ENCODE results near the gene NDUFS8. TPM values are rescaled to one million over a fixed set of nuclear protein-coding genes. Genes with fewer than 3 reads are reported as not detected.

Gene NDUFS8
- total RNA-seq, 3 donors from 2014 or later (not counting 1 experiment from before 2014, with no cell fraction given), result 84.5 to 95.2 (median 90.7) TPM

GRCh38 chr11:68024508-68024907, 6.0 kb upstream of the NDUFS8 start:
- Histone ChIP-seq H3K27ac (ENCODE audit: low read length) (no peak overlapping the region), H3K4me1 (ENCODE audit: control insufficient read depth, insufficient read depth, low read length) (peaks cover 29% of the 10 kb centered on the region), H3K27me3 (ENCODE audit: control insufficient read depth, insufficient read depth, low read length) (no peaks in the 10 kb centered on the region), H3K4me3 (ENCODE audit: low read length) (no peak overlapping the region), H3K36me3 (ENCODE audit: control insufficient read depth, insufficient read depth, low read length) (no peaks in the 10 kb centered on the region), H3K9me3 (ENCODE audit: control insufficient read depth, insufficient read depth, low read length) (no peaks in the 10 kb centered on the region)
- no peaks in the 10 kb centered on the region for H3K27me3 Mint-ChIP-seq (ENCODE audit: low read depth in 2 of 2)
- intact Hi-C loops (cut with micrococcal nuclease), result no loop called here
- WGBS (ENCODE audit: insufficient coverage), result 97% methylated on average over 5 of the region's 5 CpGs
- TF ChIP-seq CTCF (IDR thresholded peaks at IDR 0.05), result no peak
- no peak overlapping the region for H3K4me3 Mint-ChIP-seq
- no peaks in the 10 kb centered on the region for H3K9me3 Mint-ChIP-seq
- no peaks in the 10 kb centered on the region for H3K36me3 Mint-ChIP-seq
- peaks cover 0 to 26% of the 10 kb centered on the region in 2 donors for H3K4me1 Mint-ChIP-seq
- ATAC-seq (no peak), DNase-seq (no peak)
- H3K27ac Mint-ChIP-seq, result no peak overlapping the region

- H3K36me3 Mint-ChIP-seq, result no peaks in the 10 kb centered on the region
Measured at GRCh38 chr11:68025047-68025446, 5.4 kb upstream of the NDUFS8 start.

GRCh38 chr11:68026391-68027105, 3.9 kb upstream of the NDUFS8 start:
- ATAC-seq (no peak), DNase-seq (no peak)
- intact Hi-C loops (cut with micrococcal nuclease), result no loop called here
- H3K4me3 ChIP-seq (ENCODE audit: low read length), result no peak overlapping the region
- Mint-ChIP-seq H3K9me3 (no peaks in the 10 kb centered on the region), H3K27ac (peak overlapping the region in 1 of 2 donors; percentile 58), H3K4me3 (no peak overlapping the region), H3K36me3 (no peaks in the 10 kb centered on the region), H3K27me3 (ENCODE audit: low read depth in 2 of 2) (no peaks in the 10 kb centered on the region), H3K4me1 (peaks cover 14 to 45% of the 10 kb centered on the region in 2 donors)
- no peak for TF ChIP-seq CTCF (IDR thresholded peaks at IDR 0.05)
- H3K4me1 ChIP-seq (ENCODE audit: control insufficient read depth, insufficient read depth, low read length), result peaks cover 44% of the 10 kb centered on the region
- H3K27me3 ChIP-seq (ENCODE audit: control insufficient read depth, insufficient read depth, low read length), result no peaks in the 10 kb centered on the region
- H3K9me3 ChIP-seq (ENCODE audit: control insufficient read depth, insufficient read depth, low read length), result no peaks in the 10 kb centered on the region
- no peaks in the 10 kb centered on the region for H3K36me3 ChIP-seq (ENCODE audit: control insufficient read depth, insufficient read depth, low read length)
- H3K27ac ChIP-seq (ENCODE audit: low read length), result no peak overlapping the region
- 72% methylated on average over 18 of the region's 18 CpGs for WGBS (ENCODE audit: insufficient coverage)

More at GRCh38 chr11:68025047-68025446, 5.4 kb upstream of the NDUFS8 start:
- H3K4me1 ChIP-seq (ENCODE audit: control insufficient read depth, insufficient read depth, low read length), result peaks cover 34% of the 10 kb centered on the region
- DNase-seq (peak in 1 of 2 donors; percentile 45), ATAC-seq (peak; percentile 45 to 48 (median 48))
- no peaks in the 10 kb centered on the region for H3K27me3 Mint-ChIP-seq (ENCODE audit: low read depth in 2 of 2)
- TF ChIP-seq CTCF (IDR thresholded peaks at IDR 0.05), result no peak
- H3K9me3 Mint-ChIP-seq, result no peaks in the 10 kb centered on the region
- WGBS (ENCODE audit: insufficient coverage), result 55% methylated on average over 5 of the region's 5 CpGs
- H3K9me3 ChIP-seq (ENCODE audit: control insufficient read depth, insufficient read depth, low read length), result no peaks in the 10 kb centered on the region
- no peak overlapping the region for H3K27ac ChIP-seq (ENCODE audit: low read length)
- H3K27me3 ChIP-seq (ENCODE audit: control insufficient read depth, insufficient read depth, low read length), result no peaks in the 10 kb centered on the region
- H3K36me3 ChIP-seq (ENCODE audit: control insufficient read depth, insufficient read depth, low read length), result no peaks in the 10 kb centered on the region
- no peak overlapping the region for H3K4me3 Mint-ChIP-seq
- peaks cover 0 to 31% of the 10 kb centered on the region in 2 donors for H3K4me1 Mint-ChIP-seq
- peak overlapping the region in 1 of 2 donors; percentile 22 for H3K27ac Mint-ChIP-seq
- no peak overlapping the region for H3K4me3 ChIP-seq (ENCODE audit: low read length)
- intact Hi-C loops (cut with micrococcal nuclease), result no loop called here

- Mint-ChIP-seq H3K27ac (no peak overlapping the region), H3K4me1 (peaks cover 18 to 48% of the 10 kb centered on the region in 2 donors), H3K9me3 (no peaks in the 10 kb centered on the region), H3K27me3 (ENCODE audit: low read depth in 2 of 2) (no peaks in the 10 kb centered on the region), H3K4me3 (no peak overlapping the region), H3K36me3 (no peaks in the 10 kb centered on the region)
- no peak for TF ChIP-seq CTCF (IDR thresholded peaks at IDR 0.05)
- ATAC-seq, result no peak
- Histone ChIP-seq H3K36me3 (ENCODE audit: control insufficient read depth, insufficient read depth, low read length) (no peaks in the 10 kb centered on the region), H3K27me3 (ENCODE audit: control insufficient read depth, insufficient read depth, low read length) (no peaks in the 10 kb centered on the region), H3K4me3 (ENCODE audit: low read length) (no peak overlapping the region), H3K27ac (ENCODE audit: low read length) (no peak overlapping the region), H3K4me1 (ENCODE audit: control insufficient read depth, insufficient read depth, low read length) (peaks cover 55% of the 10 kb centered on the region), H3K9me3 (ENCODE audit: control insufficient read depth, insufficient read depth, low read length) (no peaks in the 10 kb centered on the region)
- intact Hi-C loops (cut with micrococcal nuclease), result no loop called here
- WGBS (ENCODE audit: insufficient coverage), result 97% methylated on average over 21 of the region's 21 CpGs
- DNase-seq, result no peak
Measured at GRCh38 chr11:68027667-68028066, 2.8 kb upstream of the NDUFS8 start.
